ENCODE results near the gene EXTL2. TPM values are rescaled to one million over a fixed set of nuclear protein-coding genes. Genes with fewer than 3 reads are reported as not detected.
"Not testable (repeated sequence)": the region's sequence is repeated elsewhere in the genome, so short reads cannot be mapped to it uniquely, and the experiment has no call there.

EXTL2 gene
- total RNA-seq, 1 experiment from 2014 or later, result 20.2 TPM

DNA sequence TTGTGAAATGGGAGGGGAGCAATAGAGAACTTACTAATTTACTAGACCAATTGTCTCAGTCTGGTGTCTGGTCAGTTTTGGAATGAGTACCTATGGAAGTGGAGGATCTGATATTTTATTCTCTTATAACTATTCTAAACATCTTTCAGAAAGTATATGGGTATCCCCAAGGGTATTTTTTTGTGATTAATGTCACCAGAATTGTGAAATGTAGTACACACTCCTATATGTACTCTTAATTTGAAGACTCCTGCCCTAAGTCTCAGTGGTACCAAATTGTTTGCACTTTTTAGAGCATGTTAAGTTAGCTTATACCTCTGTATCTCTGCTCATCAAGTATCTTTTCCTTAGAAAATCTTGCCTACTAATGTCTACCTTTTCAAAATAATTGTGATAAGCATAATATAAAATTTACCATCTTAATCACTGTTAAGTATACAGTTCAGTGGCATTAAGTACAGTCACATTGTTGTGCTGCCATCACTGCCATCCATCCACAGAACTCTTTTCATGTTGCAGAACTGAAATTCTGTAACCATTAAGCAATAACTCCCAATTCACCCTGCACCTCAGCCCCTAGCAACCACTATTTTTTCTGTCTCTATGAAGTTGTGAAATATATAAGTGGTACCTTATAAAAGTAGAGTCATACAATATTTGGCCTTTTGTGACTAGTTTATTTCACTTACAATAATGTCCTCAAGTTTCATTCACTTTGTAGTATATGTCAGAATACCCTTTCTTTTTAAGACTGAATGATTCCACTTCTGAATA is 41.7 kb upstream of the EXTL2 start:
- DNase-seq, result no peak
- BruUV-seq (replicated peaks), result no TSS peak

DNA sequence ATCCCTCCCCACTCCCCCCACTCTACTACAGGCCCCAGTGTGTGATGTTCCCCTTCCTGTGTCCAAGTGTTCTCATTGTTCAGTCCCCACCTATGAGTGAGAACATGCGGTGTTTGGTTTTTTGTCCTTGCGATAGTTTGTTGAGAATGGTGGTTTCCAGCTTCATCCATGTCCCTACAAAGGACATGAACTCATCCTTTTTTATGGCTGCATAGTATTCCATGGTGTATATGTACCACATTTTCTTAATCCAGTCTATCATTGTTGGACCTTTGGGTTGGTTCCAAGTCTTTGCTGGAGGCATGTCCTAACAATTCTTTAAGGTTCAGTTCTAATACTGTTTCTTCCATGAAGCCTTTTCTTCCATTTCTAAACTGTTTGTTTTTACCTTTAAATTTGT is 38.9 kb upstream of the EXTL2 start:
- DNase-seq; H3K9me2 ChIP-seq (ENCODE audit: insufficient read depth); H3K4me3 ChIP-seq; H3F3A ChIP-seq (ENCODE audit: insufficient read depth, low read depth); CTCF ChIA-PET; H2AFZ ChIP-seq; H3K79me2 ChIP-seq (ENCODE audit: low read depth); intact Hi-C loops (cut with micrococcal nuclease; ENCODE audit: unreplicated experiment); H3K27me3 ChIP-seq (ENCODE audit: insufficient read depth, low read depth); H3K4me2 ChIP-seq; POLR2A ChIA-PET (ENCODE audit: unreplicated experiment); H3K4me1 ChIP-seq (replicated peaks; ENCODE audit: insufficient read depth); H3K27ac ChIP-seq; H3K9me3 ChIP-seq (ENCODE audit: insufficient read depth, low read depth); BruUV-seq (replicated peaks): not testable (repeated sequence)
- Histone ChIP-seq H4K20me1 (ENCODE audit: insufficient read depth) (peaks cover 13% of the 10 kb centered on the region), H3K36me3 (ENCODE audit: low read depth) (peaks cover 32% of the 10 kb centered on the region)

More for the DNA sequence above, 41.7 kb upstream of the EXTL2 start:
- Histone ChIP-seq H3K27ac (no peak overlapping the region), H3K27me3 (ENCODE audit: insufficient read depth, low read depth) (no peaks in the 10 kb centered on the region), H4K20me1 (ENCODE audit: insufficient read depth) (peaks cover 13% of the 10 kb centered on the region), H3K9me3 (ENCODE audit: insufficient read depth, low read depth) (no peaks in the 10 kb centered on the region), H3K4me1 (replicated peaks; ENCODE audit: insufficient read depth) (no peaks in the 10 kb centered on the region), H3K4me2 (no peak overlapping the region), H3F3A (ENCODE audit: insufficient read depth, low read depth) (0 out of 2 replicates have a peak, but pooled peaks cover 3% of the 10 kb centered on the region), H2AFZ (no peak overlapping the region), H3K36me3 (ENCODE audit: low read depth) (peaks cover 22% of the 10 kb centered on the region), H3K4me3 (no peak overlapping the region), H3K79me2 (ENCODE audit: low read depth) (no peaks in the 10 kb centered on the region), H3K9me2 (ENCODE audit: insufficient read depth) (peaks cover 3% of the 10 kb centered on the region; the same call in 1 of the 2 replicates)
- POLR2A ChIA-PET (ENCODE audit: unreplicated experiment), result no interaction called here
- intact Hi-C loops (cut with micrococcal nuclease; ENCODE audit: unreplicated experiment), result no loop called here
- no peak for TF ChIP-seq EZH2 (IDR thresholded peaks at IDR 0.05; ENCODE audit: low read depth)
- TF ChIP-seq, protein P1, sequence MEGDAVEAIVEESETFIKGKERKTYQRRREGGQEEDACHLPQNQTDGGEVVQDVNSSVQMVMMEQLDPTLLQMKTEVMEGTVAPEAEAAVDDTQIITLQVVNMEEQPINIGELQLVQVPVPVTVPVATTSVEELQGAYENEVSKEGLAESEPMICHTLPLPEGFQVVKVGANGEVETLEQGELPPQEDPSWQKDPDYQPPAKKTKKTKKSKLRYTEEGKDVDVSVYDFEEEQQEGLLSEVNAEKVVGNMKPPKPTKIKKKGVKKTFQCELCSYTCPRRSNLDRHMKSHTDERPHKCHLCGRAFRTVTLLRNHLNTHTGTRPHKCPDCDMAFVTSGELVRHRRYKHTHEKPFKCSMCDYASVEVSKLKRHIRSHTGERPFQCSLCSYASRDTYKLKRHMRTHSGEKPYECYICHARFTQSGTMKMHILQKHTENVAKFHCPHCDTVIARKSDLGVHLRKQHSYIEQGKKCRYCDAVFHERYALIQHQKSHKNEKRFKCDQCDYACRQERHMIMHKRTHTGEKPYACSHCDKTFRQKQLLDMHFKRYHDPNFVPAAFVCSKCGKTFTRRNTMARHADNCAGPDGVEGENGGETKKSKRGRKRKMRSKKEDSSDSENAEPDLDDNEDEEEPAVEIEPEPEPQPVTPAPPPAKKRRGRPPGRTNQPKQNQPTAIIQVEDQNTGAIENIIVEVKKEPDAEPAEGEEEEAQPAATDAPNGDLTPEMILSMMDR (conservative IDR thresholded peaks at IDR 0.05), result no peak
- CTCF ChIA-PET, result no interaction called here

DNA sequence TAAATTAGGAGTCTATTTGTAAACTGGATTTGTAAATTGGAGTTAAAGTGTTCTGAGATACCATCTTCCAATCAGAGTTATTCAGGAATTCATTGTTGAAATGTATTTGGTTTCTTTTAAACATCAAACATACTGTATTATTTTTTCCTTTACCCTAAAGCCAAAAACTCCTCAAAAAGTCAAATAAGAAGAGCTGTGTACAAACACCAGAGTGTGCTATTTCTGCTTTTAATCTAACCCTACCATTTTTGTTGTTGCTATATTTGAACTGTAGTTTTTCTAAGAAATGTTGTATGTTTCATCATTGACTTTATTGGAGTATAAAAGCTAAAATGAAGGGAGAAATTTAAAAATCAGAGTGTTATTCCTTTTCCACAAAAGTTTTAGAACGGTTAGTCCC is 37.1 kb upstream of the EXTL2 start:
- no peaks in the 10 kb centered on the region for H3K9me3 ChIP-seq (ENCODE audit: insufficient read depth, low read depth)
- H3F3A ChIP-seq (ENCODE audit: insufficient read depth, low read depth), result peaks cover 4% of the 10 kb centered on the region
- H2AFZ ChIP-seq, result no peak overlapping the region
- no peak overlapping the region for H3K4me3 ChIP-seq
- ChIA-PET POLR2A (ENCODE audit: unreplicated experiment) (no interaction called here), CTCF (no interaction called here)
- H3K79me2 ChIP-seq (ENCODE audit: low read depth), result no peaks in the 10 kb centered on the region
- no TSS peak for BruUV-seq (replicated peaks)
- H4K20me1 ChIP-seq (ENCODE audit: insufficient read depth), result peaks cover 10% of the 10 kb centered on the region
- H3K27me3 ChIP-seq (ENCODE audit: insufficient read depth, low read depth), result no peaks in the 10 kb centered on the region
- H3K27ac ChIP-seq, result no peak overlapping the region
- no peaks in the 10 kb centered on the region for H3K4me1 ChIP-seq (replicated peaks; ENCODE audit: insufficient read depth)
- intact Hi-C loops (cut with micrococcal nuclease; ENCODE audit: unreplicated experiment), result no loop called here
- no peaks in the 10 kb centered on the region for H3K9me2 ChIP-seq (ENCODE audit: insufficient read depth)
- DNase-seq, result no peak
- no peak for TF ChIP-seq EZH2 (IDR thresholded peaks at IDR 0.05; ENCODE audit: low read depth)
- TF ChIP-seq, protein P1 (conservative IDR thresholded peaks at IDR 0.05), result no peak
- no peak overlapping the region for H3K4me2 ChIP-seq
- H3K36me3 ChIP-seq (ENCODE audit: low read depth), result peaks cover 32% of the 10 kb centered on the region
